Fibroblast of lung (primary cell): Measurements from ENCODE around the gene VGLL3. TPM values are rescaled to one million over a fixed set of nuclear protein-coding genes. Genes with fewer than 3 reads are reported as not detected.

Experiments
- DNase-seq, 2 donors: peaks; one replicate each; pipeline versions ENCODE4 v3.0.0 to v3.0.0-alpha.2; 2010; ENCODE audit warnings: low read depth in 2 of 2
- H2AFZ ChIP-seq: 2 replicates; pipeline ENCODE4 v1.5.1; 2012; ENCODE audit warnings: low read length, control low read depth, inconsistent platforms
- H3K27ac ChIP-seq: 2 replicates; pipeline ENCODE4 v1.5.1; 2011; ENCODE audit warnings: low read length, control low read depth; ENCODE audit not compliant: insufficient read depth
- H3K27me3 ChIP-seq: 2 replicates; pipeline ENCODE4 v1.5.1; 2011; ENCODE audit warnings: mild to moderate bottlenecking, low read length; ENCODE audit not compliant: control insufficient read depth, insufficient read depth
- H3K36me3 ChIP-seq: 2 replicates; pipeline ENCODE4 v1.5.1; 2011; ENCODE audit warnings: low read length; ENCODE audit not compliant: control insufficient read depth, insufficient read depth
- H3K4me1 ChIP-seq: 2 replicates; pipeline ENCODE4 v1.5.1; 2011; ENCODE audit warnings: low read length; ENCODE audit not compliant: control insufficient read depth, insufficient read depth; ENCODE audit errors: extremely low read depth
- H3K4me2 ChIP-seq: 2 replicates; pipeline ENCODE4 v1.5.1; 2011; ENCODE audit warnings: low read length, control low read depth; ENCODE audit not compliant: insufficient read depth; ENCODE audit errors: extremely low read depth
- H3K4me3 ChIP-seq, 4 experiments: fragments of 200-600 bp in 1 of 4; sonication (generic) in 1 of 4; replicated peaks in 1 of 4; 2 replicates each; pipeline ENCODE4 v1.5.1; 2011 to 2016; ENCODE audit warnings: low read length in 4 of 4, low read depth in 3 of 4, mild to moderate bottlenecking in 3 of 4, control low read depth in 2 of 4, inconsistent platforms in 1 of 4, mixed read lengths in 1 of 4; ENCODE audit not compliant: insufficient read depth in 1 of 4; ENCODE audit errors: control extremely low read depth in 1 of 4
- H3K79me2 ChIP-seq: 2 replicates; pipeline ENCODE4 v1.5.1; 2012; ENCODE audit warnings: mild to moderate bottlenecking, low read length, inconsistent platforms; ENCODE audit not compliant: control insufficient read depth, insufficient read depth
- H3K9ac ChIP-seq: 2 replicates; pipeline ENCODE4 v1.5.1; 2011; ENCODE audit warnings: mild to moderate bottlenecking, low read length, control low read depth; ENCODE audit not compliant: insufficient read depth
- H3K9me3 ChIP-seq: 2 replicates; pipeline ENCODE4 v1.5.1; 2012; ENCODE audit warnings: low read depth, low read length; ENCODE audit not compliant: control insufficient read depth, insufficient read depth
- H4K20me1 ChIP-seq: 2 replicates; pipeline ENCODE4 v1.5.1; 2011; ENCODE audit warnings: low read length; ENCODE audit not compliant: control insufficient read depth, insufficient read depth; ENCODE audit errors: extremely low read depth
- CTCF ChIP-seq, 2 donors: IDR thresholded peaks in 1 of 2; conservative IDR thresholded peaks in 1 of 2; 1 replicate in 1 of 2; 2 replicates in 1 of 2; pipeline ENCODE4 v1.5.1; 2011 to 2012; ENCODE audit warnings: low read length in 2 of 2, control low read depth in 1 of 2, inconsistent platforms in 1 of 2, low read depth in 1 of 2, mild to moderate bottlenecking in 1 of 2
- EZH2 ChIP-seq: IDR thresholded peaks from 2 replicates; pipeline ENCODE4 v1.5.1; 2012; ENCODE audit warnings: low read length, control low read depth, mild to moderate bottlenecking; ENCODE audit errors: missing control alignments
- polyA plus RNA-seq, 2 donors: library from polyadenylated mRNA; depleted of rRNA in 1 of 2; stranded (reverse) in 1 of 2; unstranded in 1 of 2; fragments of >200 nt; gene quantifications; 2 replicates each; pipeline ENCODE4 v1.2.1, GENCODE V29; 2011 to 2012; ENCODE audit warnings: missing spikeins in 1 of 2
- total RNA-seq: library from RNA; depleted of rRNA; stranded (reverse); fragments of >200 nt; gene quantifications from 2 replicates; pipeline ENCODE4 v1.2.1, GENCODE V29; 2014

The VGLL3 gene
- total and polyA plus RNA-seq, 2 donors (not counting 1 experiment from before 2014, with no cell fraction given), result 53.7 to 222 TPM

GRCh38 chr3:86988235-86988634, 2.7 kb downstream of the VGLL3 start:
- Histone ChIP-seq H3K4me2 (peak overlapping the region; percentile 96), H3K4me3 (peak overlapping the region; percentile 67 to 97 (median 85)), H2AFZ (no peak overlapping the region), H3K9ac (no peak overlapping the region), H3K4me1 (peaks cover 15% of the 10 kb centered on the region), H3K27me3 (no peaks in the 10 kb centered on the region), H3K79me2 (peaks cover 78% of the 10 kb centered on the region), H3K27ac (peak overlapping the region; percentile 48), H3K9me3 (no peaks in the 10 kb centered on the region), H3K36me3 (no peaks in the 10 kb centered on the region), H4K20me1 (no peaks in the 10 kb centered on the region)
- no peak for TF ChIP-seq EZH2
- no peak for TF ChIP-seq CTCF (conservative IDR thresholded peaks at IDR 0.05 in 1 of 2, IDR thresholded peaks at IDR 0.05 in 1 of 2; ENCODE audit: low read depth in 1 of 2, low read length in 2 of 2)
- peak; percentile 87 to 95 for DNase-seq

- Histone ChIP-seq H3K9me3 (no peaks in the 10 kb centered on the region), H2AFZ (no peak overlapping the region), H3K36me3 (no peaks in the 10 kb centered on the region), H3K27ac (peak overlapping the region; percentile 48), H3K4me1 (peaks cover 13% of the 10 kb centered on the region), H3K79me2 (peaks cover 83% of the 10 kb centered on the region), H3K4me2 (peak overlapping the region; percentile 96), H3K27me3 (no peaks in the 10 kb centered on the region), H3K4me3 (peak overlapping the region; percentile 43 to 97 (median 79)), H3K9ac (peak overlapping the region; percentile 3), H4K20me1 (no peaks in the 10 kb centered on the region)
- no peak for TF ChIP-seq CTCF (conservative IDR thresholded peaks at IDR 0.05 in 1 of 2, IDR thresholded peaks at IDR 0.05 in 1 of 2; ENCODE audit: low read depth in 1 of 2, low read length in 2 of 2)
- no peak for TF ChIP-seq EZH2
- no peak for DNase-seq
Observed at GRCh38 chr3:86987421-86987715, 3.6 kb downstream of the VGLL3 start.

GRCh38 chr3:86986671-86987420, 4.1 kb downstream of the VGLL3 start:
- Histone ChIP-seq H3K36me3 (no peaks in the 10 kb centered on the region), H3K9ac (peak overlapping the region; percentile 3), H3K9me3 (no peaks in the 10 kb centered on the region), H4K20me1 (no peaks in the 10 kb centered on the region), H3K79me2 (peaks cover 89% of the 10 kb centered on the region), H3K4me2 (peak overlapping the region; percentile 96), H3K27ac (peak overlapping the region; percentile 48), H2AFZ (no peak overlapping the region), H3K27me3 (no peaks in the 10 kb centered on the region), H3K4me1 (peaks cover 14% of the 10 kb centered on the region), H3K4me3 (peak overlapping the region; percentile 43 to 97 (median 79))
- TF ChIP-seq EZH2 (no peak), CTCF (conservative IDR thresholded peaks at IDR 0.05 in 1 of 2, IDR thresholded peaks at IDR 0.05 in 1 of 2; ENCODE audit: low read depth in 1 of 2, low read length in 2 of 2) (no peak)
- DNase-seq, result peak; percentile 66 to 76
